NOMO-1 treated with dmso at 0.1 percent for 144 hours (cell line): Measurements from ENCODE around the gene OR51F1.
"Not testable (repeated sequence)": the region's sequence is repeated elsewhere in the genome, so short reads cannot be mapped to it uniquely, and the experiment has no call there.

Source experiments
- DNase-seq: peaks from one replicate; lab custom pipeline; 2025; ENCODE audit not compliant: unreplicated experiment; lab: John Stamatoyannopoulos, UW

Gene OR51F1

GRCh38 chr11:4769838-4770237 is at the start of gene OR51F1:
Gene OR51F1, minus strand, starts transcription at chr11:4769938. Its CDS starts 0 bp downstream, at chr11:4769938.
- DNase-seq, result no peak

GRCh38 chr11:4809246-4809645 is 39.5 kb upstream of the OR51F1 start:
- no peak for DNase-seq

- DNase-seq, result no peak
Observed at GRCh38 chr11:4808476-4808875, 38.7 kb upstream of the OR51F1 start.

GRCh38 chr11:4804280-4804679 is 34.5 kb upstream of the OR51F1 start, which contains the start of gene OR52R1:
Gene OR52R1, minus strand, starts transcription at chr11:4804380. Its CDS starts 0 bp downstream, at chr11:4804380.
- DNase-seq, result no peak

GRCh38 chr11:4801316-4801715 is 31.6 kb upstream of the OR51F1 start:
- DNase-seq, result not testable (repeated sequence)

GRCh38 chr11:4798427-4799183 is 28.9 kb upstream of the OR51F1 start:
- DNase-seq, result no peak

GRCh38 chr11:4797206-4797605 is 27.5 kb upstream of the OR51F1 start:
- DNase-seq, result no peak

GRCh38 chr11:4782454-4782853 is 12.7 kb upstream of the OR51F1 start:
- no peak for DNase-seq

GRCh38 chr11:4768094-4768493 is 1.6 kb downstream of the OR51F1 start:
- DNase-seq, result no peak

- no peak for DNase-seq
Observed at GRCh38 chr11:4766420-4767043, 3.2 kb downstream of the OR51F1 start.

- no peak for DNase-seq
Observed at GRCh38 chr11:4763096-4763495, 6.6 kb downstream of the OR51F1 start.

GRCh38 chr11:4751201-4751600 is 18.5 kb downstream of the OR51F1 start:
- no peak for DNase-seq

- no peak for DNase-seq
Observed at GRCh38 chr11:4748438-4748837, 21.3 kb downstream of the OR51F1 start.

GRCh38 chr11:4740735-4741134 is 29.0 kb downstream of the OR51F1 start:
- no peak for DNase-seq

GRCh38 chr11:4727171-4727570 is 42.6 kb downstream of the OR51F1 start:
- no peak for DNase-seq

- not testable (repeated sequence) for DNase-seq
Observed at GRCh38 chr11:4722616-4723534, 46.9 kb downstream of the OR51F1 start.
